ENCODE data around the gene HEATR5B. TPM values are rescaled to one million over a fixed set of nuclear protein-coding genes. Genes with fewer than 3 reads are reported as not detected.
A peak's percentile ranks its signal among the peaks of the same experiment; 100 is the strongest.

HEATR5B gene
- 29.2 and 29.3 TPM in 2 replicates for total RNA-seq

DNA sequence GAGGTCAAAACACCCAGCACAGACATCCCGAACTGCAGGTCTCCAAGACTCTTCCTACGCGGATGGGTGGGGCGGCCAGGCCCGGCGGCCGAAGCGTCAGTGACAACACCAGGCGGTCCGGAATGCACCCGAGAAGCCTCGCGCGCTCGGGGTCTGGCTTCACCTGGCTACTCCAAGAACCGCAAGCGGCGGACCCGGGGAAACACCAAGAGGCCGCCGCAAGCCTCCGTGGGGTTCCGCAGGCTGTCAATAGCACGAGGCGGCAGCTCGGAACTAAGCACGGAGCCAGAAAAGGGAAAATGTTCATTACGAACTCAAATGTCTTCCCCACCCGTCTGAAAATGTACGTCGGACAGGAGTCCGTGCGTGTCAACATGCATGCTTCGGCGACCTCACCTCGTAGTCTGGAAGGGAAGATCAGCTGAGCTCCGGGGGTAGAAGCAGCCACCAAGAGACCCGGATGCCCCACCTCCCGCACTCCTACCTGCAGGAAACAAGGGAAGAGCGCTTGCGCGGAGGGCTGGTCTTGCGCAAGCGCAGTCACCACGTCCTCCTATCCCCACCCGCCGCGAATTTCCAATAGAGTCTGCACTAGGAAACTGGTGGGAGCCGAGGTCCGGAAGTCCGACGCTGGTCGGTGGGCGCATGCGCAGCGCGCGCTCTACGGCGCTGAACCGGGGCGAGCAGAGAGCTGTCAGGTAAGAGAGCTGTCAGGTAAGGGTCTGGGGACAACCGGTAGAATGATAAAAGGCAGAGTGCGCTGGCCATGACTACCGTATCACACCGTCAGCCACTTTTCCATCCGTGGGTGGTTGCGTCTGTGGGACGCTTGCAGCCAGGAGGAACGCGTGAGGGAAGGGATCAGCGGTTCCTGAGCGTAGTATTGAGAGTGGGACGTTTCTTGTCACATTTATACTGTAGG, at the start of gene HEATR5B, which contains the start of gene GPATCH11:
Gene HEATR5B (minus strand): TSS at position 500 of the 922 bp plus-strand sequence. CDS start 958 bp downstream, outside the sequence.
Gene GPATCH11 (plus strand): TSS at position 646 of the 922 bp plus-strand sequence. CDS start 3,864 bp downstream, outside the sequence.
- TF ChIP-seq, protein P1, sequence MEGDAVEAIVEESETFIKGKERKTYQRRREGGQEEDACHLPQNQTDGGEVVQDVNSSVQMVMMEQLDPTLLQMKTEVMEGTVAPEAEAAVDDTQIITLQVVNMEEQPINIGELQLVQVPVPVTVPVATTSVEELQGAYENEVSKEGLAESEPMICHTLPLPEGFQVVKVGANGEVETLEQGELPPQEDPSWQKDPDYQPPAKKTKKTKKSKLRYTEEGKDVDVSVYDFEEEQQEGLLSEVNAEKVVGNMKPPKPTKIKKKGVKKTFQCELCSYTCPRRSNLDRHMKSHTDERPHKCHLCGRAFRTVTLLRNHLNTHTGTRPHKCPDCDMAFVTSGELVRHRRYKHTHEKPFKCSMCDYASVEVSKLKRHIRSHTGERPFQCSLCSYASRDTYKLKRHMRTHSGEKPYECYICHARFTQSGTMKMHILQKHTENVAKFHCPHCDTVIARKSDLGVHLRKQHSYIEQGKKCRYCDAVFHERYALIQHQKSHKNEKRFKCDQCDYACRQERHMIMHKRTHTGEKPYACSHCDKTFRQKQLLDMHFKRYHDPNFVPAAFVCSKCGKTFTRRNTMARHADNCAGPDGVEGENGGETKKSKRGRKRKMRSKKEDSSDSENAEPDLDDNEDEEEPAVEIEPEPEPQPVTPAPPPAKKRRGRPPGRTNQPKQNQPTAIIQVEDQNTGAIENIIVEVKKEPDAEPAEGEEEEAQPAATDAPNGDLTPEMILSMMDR (IDR thresholded peaks at IDR 0.05; ENCODE audit: extremely low read depth, low read depth, low read length) = no peak
- Histone ChIP-seq H3K9me3 (ENCODE audit: low read depth, low read length) (no peaks in the 10 kb centered on the region), H4K20me1 (ENCODE audit: insufficient read depth, low read length) (no peaks in the 10 kb centered on the region), H3K27ac (ENCODE audit: low read depth, low read length) (peak within 1 kb of the TSS; percentile 66), H3K4me1 (ENCODE audit: insufficient read depth, low read length) (peaks cover 19% of the 10 kb centered on the region), H3K27me3 (ENCODE audit: insufficient read depth, low read length) (no peaks in the 10 kb centered on the region), H2AFZ (ENCODE audit: low read length) (peak within 1 kb of the TSS; percentile 97), H3K36me3 (ENCODE audit: insufficient read depth, low read length) (peaks cover 20% of the 10 kb centered on the region), H3K4me2 (ENCODE audit: insufficient read depth, low read length) (peak within 1 kb of the TSS; percentile 99), H3K4me3 (ENCODE audit: insufficient read depth, low read length) (peak within 1 kb of the TSS; percentile 89), H3K79me2 (ENCODE audit: insufficient read depth, low read length) (peaks cover 62% of the 10 kb centered on the region)
- DNase-seq (ENCODE audit: insufficient read length, low spot score, missing footprints) = peak; percentile 95

DNA sequence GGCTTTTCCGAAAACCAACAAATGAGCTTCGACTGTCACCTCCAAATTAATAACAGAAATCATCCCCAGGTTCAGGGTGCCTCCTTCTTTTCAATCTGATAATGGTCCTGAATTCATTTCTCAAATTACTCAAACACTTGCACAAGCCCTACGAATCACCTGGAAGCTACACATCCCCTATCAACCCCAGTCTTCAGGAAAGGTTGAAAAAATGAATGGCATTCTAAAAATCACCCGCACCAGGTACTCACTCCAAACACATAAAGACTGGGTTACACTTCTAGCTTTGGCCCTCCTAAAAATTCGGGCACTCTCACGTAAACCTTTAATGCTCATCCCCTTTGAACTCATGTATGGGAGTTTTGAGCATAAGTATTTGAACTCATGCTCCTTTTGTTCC, 48.7 kb upstream of the HEATR5B start:
- Histone ChIP-seq H3K4me1 (ENCODE audit: insufficient read depth, low read length) (no peaks in the 10 kb centered on the region), H3K4me2 (ENCODE audit: insufficient read depth, low read length) (no peak overlapping the region), H3K9me3 (ENCODE audit: low read depth, low read length) (no peaks in the 10 kb centered on the region), H3K4me3 (ENCODE audit: insufficient read depth, low read length) (no peak overlapping the region), H4K20me1 (ENCODE audit: insufficient read depth, low read length) (peaks cover 2% of the 10 kb centered on the region), H3K36me3 (ENCODE audit: insufficient read depth, low read length) (peaks cover 61% of the 10 kb centered on the region), H3K79me2 (ENCODE audit: insufficient read depth, low read length) (peaks cover 4% of the 10 kb centered on the region), H2AFZ (ENCODE audit: low read length) (no peak overlapping the region), H3K27ac (ENCODE audit: low read depth, low read length) (no peak overlapping the region), H3K27me3 (ENCODE audit: insufficient read depth, low read length) (no peaks in the 10 kb centered on the region)
- TF ChIP-seq, protein P1 (IDR thresholded peaks at IDR 0.05; ENCODE audit: extremely low read depth, low read depth, low read length) = no peak
- no peak for DNase-seq (ENCODE audit: insufficient read length, low spot score, missing footprints)

DNA sequence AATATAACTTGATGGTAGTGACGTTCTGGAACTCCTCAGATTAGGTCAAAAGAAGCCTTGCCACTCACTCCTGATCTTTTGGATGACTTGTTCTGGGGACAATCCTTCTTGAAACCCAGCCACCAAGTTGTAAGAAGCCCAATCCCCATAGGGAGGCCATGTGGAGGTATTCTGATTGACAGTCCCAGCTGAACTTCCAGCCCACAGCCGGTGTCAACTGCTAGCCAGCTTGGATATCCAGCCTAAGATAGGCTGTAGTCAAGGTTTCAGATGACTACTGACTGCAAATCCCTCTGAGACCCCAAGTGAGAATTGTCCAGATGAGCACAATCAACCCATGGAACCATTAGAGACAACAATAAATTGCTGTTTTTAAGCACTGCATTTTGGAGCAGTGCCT, 41.2 kb upstream of the HEATR5B start:
- Histone ChIP-seq H4K20me1 (ENCODE audit: insufficient read depth, low read length) (peaks cover 2% of the 10 kb centered on the region), H3K27me3 (ENCODE audit: insufficient read depth, low read length) (no peaks in the 10 kb centered on the region), H3K36me3 (ENCODE audit: insufficient read depth, low read length) (peaks cover 22% of the 10 kb centered on the region), H3K27ac (ENCODE audit: low read depth, low read length) (no peak overlapping the region), H3K4me1 (ENCODE audit: insufficient read depth, low read length) (no peaks in the 10 kb centered on the region), H3K4me3 (ENCODE audit: insufficient read depth, low read length) (no peak overlapping the region), H3K4me2 (ENCODE audit: insufficient read depth, low read length) (no peak overlapping the region), H2AFZ (ENCODE audit: low read length) (no peak overlapping the region), H3K9me3 (ENCODE audit: low read depth, low read length) (no peaks in the 10 kb centered on the region), H3K79me2 (ENCODE audit: insufficient read depth, low read length) (peaks cover 2% of the 10 kb centered on the region)
- DNase-seq (ENCODE audit: insufficient read length, low spot score, missing footprints) = no peak
- TF ChIP-seq, protein P1 (IDR thresholded peaks at IDR 0.05; ENCODE audit: extremely low read depth, low read depth, low read length) = no peak

GRCh38 chr2:37119157-37119556, 35.0 kb upstream of the HEATR5B start:
- peaks cover 13% of the 10 kb centered on the region for H3K36me3 ChIP-seq (ENCODE audit: insufficient read depth, low read length)
- H4K20me1 ChIP-seq (ENCODE audit: insufficient read depth, low read length) = no peaks in the 10 kb centered on the region
- no peak overlapping the region for H3K4me2 ChIP-seq (ENCODE audit: insufficient read depth, low read length)
- no peak overlapping the region for H3K4me3 ChIP-seq (ENCODE audit: insufficient read depth, low read length)
- H3K9me3 ChIP-seq (ENCODE audit: low read depth, low read length) = no peaks in the 10 kb centered on the region
- H3K79me2 ChIP-seq (ENCODE audit: insufficient read depth, low read length) = no peaks in the 10 kb centered on the region
- no peak for DNase-seq (ENCODE audit: insufficient read length, low spot score, missing footprints)
- TF ChIP-seq, protein P1 (IDR thresholded peaks at IDR 0.05; ENCODE audit: extremely low read depth, low read depth, low read length) = no peak
- no peak overlapping the region for H2AFZ ChIP-seq (ENCODE audit: low read length)
- H3K4me1 ChIP-seq (ENCODE audit: insufficient read depth, low read length) = no peaks in the 10 kb centered on the region
- no peak overlapping the region for H3K27ac ChIP-seq (ENCODE audit: low read depth, low read length)
- H3K27me3 ChIP-seq (ENCODE audit: insufficient read depth, low read length) = no peaks in the 10 kb centered on the region
